NCI-H345 treated with DMSO at 0.1 percent for 48 hours (cell line): Measurements from ENCODE around the gene BIN1.
A peak's percentile ranks its signal among the peaks of the same experiment; 100 is the strongest.
"Not testable (repeated sequence)": the region's sequence is repeated elsewhere in the genome, so short reads cannot be mapped to it uniquely, and the experiment has no call there.

Source experiments
- DNase-seq: peaks from one replicate; lab custom pipeline; 2025; ENCODE audit not compliant: unreplicated experiment; lab: John Stamatoyannopoulos, UW

Gene BIN1

DNA sequence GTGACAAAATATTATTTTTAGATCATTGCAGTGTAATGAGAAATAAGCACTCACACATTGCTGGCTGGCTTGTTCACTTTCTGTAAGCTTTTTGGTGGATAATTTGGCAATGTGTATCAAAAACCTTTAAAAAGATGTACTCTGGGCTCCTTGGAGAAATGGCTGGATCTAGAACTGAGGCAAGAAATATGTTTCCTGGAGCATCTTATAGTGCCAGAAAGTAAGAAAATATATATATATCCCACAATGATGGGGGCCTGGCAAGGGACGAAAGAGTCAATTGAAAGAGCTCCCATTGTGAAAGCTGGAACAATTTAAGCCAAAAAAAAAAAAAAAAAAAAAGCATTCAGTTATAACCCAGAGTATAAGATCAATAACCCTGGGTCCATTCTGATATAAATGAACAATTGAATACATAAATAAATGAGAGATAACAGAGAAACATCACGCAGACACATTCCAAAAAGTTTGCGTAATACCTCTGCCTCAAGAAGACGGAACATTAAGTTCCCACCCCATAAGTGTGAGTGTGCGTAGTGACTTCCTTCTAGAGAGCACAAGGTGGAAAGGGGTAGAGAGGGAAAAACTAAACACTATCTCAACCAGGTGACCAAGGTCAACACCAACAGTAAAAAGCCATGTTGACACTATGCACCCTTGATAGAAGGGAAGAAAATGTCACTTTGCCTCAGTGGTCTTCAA is 77.5 kb downstream of the BIN1 start:
- no peak for DNase-seq

DNA sequence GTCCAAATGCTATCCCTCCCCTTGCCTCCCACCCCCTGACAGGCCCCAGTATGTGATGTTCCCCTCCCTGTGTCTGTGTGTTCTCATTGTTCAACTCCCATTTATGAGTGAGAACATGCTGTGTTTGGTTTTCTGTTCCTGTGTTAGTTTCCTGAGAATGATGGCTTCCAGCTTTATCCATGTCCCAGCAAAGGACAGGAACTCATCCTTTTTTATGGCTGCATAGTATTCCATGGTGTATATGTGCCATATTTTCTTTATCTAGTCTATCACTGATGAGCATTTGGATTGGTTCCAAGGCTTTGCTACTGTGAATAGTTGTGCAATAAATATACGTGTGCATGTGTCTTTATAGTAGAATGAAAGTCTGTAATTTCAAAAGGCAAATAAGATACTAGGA is 78.2 kb downstream of the BIN1 start:
- DNase-seq, result not testable (repeated sequence)

DNA sequence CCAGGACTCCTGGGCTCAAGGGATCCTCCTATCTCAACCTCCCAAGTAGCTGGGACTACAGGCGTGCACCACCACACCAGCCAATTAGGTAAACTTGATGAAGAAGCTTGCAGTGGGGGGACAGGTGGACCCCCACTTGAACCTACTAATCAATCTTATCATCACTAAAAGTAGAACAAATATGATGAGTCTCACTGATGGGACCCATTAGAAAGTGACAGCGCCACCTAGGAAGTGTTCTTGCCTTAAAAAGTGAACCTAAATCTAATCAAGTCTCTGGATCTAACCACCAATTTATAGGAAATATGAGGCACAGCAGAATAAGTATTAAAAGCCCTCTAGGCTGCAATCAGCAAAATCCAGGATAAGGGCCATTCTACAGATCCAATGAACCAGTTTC is 79.2 kb downstream of the BIN1 start:
- DNase-seq, result no peak

DNA sequence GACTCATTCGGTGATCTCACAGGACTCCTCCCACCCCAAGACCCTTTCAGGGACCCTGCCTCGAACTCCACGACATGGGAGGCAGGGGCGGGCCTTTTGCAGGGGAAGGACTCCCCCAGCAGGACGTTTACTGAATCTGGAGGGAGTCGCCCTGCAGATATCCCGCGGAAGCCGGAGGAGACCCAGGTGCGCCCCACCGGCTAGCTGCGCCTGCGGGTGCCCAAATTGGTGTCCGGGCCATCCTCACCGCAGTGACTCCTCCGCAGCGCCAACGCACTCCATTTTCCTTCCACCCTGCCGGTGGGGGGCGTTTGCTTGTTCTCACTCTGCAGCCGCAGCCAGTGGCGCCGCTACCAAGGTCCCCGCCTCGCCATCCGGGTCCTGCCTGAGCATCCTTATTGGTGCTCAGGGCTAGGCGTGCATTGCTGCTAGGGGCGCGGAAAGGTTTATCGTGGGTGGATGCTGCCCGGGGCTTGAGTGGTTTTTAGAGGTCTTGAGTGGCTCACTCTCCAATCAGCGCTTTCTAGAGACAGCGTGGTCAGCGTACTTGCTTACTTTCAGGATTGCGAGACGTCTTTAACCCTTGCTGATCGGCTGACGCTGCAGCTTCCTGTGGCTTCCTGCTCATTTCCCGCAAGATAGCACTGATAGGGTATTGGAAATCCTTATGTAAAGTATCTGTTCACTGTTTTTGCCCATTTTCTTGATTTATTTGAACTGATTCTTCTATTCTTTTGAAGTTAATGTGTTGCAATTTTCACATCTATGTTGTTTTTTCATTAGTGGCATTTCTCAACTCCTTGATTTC is 81.4 kb downstream of the BIN1 start:
- peak; percentile 52 for DNase-seq

DNA sequence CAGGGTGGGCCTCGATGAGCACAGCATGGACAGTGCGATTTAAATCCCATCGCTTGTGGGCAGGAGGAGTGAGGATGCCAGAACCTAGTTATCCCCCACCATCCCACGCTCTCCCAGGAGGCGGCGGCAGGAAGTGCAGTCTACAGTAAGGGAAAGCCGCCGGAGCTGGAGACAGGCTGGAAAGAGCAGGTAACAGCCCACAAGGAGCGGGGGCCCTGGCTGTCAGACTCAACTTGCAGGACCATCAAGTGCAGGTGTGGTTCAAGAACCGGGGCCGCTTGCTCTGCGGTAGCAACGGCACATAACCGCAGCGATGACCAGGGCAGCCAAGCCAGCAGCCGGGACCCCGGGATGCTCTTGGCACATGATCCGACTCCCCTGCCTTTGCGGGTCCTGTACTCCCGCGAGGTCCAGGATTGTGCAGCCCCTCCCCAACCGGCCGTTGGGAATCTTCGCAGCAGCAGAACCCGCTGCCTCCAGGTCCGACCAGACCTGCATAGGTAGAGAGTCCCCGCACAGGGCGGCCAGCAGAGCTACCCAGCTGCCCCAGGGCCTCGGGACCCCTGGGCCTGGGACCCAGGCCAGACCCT is 82.1 kb downstream of the BIN1 start:
- no peak for DNase-seq

DNA sequence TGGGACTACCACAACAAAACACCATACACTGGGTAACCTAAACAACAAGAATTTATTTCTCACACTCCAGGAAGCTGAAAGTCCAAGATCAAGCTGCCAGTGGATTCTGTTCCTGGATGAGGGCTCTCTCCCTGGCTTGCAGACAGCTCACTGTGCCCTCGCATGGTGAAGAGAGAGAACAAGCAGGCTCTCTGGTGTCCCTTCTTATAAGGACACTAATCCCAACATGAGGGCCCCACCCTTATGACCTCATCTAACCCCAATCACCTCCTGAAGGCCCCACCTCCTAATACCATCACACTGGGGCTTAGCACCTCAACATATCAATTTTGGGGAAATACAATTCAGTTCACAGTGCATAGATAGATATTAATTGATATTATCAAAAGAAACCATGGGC is 83.5 kb downstream of the BIN1 start:
- DNase-seq, result no peak

DNA sequence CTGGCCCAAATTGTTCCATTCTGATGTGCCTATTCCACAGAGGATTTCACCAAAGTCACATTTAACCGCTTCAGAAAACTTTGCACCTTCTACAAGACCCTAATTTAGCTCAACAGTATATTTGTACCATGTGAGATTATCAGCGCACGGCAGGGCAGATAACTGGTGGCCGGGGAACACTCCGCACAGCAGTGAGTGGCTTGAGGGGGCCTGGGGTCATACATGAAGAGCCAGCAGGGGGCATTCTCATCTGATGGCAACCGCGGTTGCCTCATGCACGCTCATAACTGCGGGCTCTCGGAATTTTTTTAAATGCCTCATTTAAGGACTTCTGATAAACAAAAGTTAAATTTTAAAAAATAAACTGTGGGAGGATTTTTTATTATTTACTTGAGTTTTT is 84.1 kb downstream of the BIN1 start:
- no peak for DNase-seq

DNA sequence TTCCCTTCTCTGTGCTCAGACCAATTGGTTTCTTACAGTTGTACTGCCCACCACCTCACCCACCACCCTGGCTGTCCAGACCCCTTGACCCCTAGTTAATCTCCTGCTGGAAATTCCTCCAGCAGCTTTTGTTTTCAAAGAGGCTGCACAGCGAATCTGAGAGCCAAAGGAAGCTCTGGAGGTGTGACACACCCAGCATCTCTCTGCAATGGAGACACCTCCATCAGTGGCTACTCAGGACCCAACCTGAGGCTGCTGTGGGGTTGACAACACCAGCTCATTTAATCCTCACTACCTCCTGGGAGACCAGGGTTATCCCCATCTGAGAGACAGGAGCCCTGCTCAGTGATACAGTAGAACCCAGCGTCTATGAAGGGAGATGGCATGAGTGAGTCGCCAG is 86.4 kb downstream of the BIN1 start:
- DNase-seq, result no peak

DNA sequence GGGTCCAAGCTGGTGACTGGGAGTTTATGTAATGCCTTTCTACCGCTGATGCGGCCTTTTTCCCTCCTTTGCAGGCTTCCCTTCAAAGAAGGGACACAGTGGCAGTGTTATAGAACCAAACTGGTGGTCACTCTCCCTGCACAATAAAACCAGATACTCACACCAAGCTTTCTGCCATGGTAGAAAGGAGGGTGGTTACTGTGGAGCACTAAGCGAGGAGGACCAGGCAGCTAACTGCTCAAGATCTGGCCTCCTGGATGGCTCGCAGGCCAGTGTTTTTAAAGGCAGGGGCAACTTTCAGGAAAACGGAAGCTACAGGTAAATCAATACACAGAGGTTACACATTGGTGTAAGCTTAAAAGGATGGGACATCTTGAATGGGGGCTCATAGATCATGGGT is 89.4 kb downstream of the BIN1 start:
- DNase-seq, result no peak

DNA sequence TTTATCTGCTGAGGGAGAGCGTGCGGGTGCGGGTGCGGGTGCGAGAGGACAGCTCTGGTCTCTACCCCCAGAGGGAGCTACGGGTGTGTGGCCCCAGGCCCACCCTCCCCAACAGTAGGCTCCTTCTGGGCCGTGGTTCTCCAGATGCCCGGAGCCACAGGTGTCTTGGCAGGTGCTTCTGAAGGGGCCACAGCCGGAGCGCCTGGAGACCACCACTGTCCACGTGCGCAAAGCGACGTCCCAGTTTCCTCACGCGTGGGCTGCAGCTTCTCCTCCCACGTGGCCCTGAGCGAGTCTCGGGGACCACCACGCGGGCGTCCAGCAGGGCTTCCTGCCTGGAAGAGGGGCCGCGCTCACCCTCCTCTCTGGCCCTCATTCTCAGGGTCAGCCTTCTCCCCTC is 90.6 kb downstream of the BIN1 start:
- no peak for DNase-seq

DNA sequence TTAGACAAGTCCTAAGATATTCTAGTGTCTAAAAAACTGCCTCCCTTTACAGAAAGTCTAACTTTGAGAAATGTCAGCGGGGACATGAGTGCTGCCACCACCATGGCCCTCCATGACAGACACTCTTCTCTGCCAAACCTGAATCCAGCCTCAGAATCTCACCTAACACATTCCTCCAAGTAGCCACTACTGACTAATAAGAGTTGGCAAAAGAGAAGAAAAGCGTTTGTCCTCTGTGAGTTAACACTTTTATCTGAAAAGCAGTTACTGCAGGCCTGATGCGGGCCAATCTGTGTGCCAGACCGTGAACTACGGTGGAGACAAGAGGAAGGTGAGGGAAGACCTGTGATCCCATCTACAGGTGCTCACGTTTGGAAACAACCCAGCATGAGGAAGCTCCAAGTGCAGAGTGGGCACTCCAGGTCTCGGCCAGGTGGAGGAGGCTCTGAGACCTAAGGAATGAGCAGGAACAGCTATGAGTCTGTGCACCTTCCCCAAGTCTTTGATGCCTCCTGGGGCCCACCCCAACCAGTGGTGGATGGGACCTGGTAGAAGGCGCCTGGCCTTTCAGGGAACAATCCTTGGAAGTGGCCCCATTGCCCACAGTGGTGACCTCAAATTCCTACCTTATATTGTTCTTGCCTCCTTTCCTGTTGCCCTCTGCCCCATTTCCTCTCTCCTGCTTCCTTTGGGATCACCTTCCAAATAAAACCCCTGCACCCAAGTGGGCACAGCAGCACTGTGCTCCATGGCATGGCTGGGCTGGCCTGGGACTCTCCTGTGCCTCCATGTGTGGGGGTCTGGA is 91.6 kb downstream of the BIN1 start:
- DNase-seq, result no peak

DNA sequence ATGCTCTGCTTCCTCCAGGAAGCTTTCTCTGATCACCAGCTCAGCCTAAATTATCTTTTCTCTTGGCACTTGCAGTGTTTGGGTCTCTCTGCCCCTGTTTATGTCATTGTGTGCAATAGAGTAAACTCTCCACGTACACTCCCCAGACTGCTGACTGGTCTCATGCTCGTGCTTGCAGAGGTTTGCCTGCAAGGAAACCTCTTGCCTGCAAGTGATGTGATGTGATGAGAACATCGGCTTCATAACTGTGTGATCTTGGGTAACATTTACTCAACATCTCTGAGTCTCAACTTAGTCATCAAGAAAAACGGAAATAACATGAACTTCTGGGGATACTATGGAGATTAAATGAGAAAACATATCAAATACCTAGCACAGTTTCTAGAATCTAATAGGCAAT is 92.3 kb downstream of the BIN1 start:
- DNase-seq, result no peak

DNA sequence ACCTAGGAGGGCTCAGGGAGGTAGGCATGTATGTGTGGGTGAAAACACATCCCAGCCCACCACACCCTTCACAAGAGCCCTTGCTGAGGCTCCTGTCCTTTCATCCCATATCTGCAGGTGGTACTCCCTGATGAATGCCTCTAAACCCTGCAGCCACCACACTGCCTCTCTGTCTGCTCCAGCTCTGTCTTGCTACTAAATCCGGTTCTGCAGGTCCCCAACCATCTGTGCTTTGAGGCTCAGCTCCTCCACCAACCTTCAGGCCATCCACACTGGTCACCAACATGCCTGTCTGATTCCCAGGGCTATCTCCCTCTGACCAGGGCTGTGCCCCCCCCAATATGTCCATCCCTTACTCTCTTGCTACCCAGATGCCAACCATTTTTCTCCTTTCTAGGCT is 92.7 kb downstream of the BIN1 start:
- no peak for DNase-seq

DNA sequence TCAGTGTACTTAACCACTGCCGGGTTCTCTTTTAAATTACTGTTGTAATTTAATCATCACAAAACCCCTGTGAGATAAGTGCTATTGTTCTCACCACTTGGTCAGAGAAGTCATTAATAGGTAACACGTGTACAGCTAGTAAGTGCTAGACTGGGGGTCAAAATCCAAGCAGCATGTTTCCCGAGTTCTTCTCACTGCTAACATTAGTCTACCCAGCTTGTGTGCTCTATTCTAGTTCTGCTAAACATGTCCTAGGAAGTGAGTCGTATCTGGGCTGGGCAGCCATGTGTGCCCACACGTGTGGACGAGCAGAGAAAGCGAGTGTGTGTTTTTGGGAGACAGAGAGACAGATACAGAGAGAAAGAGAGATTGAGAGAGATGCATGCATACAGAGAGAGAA is 94.1 kb downstream of the BIN1 start:
- DNase-seq, result no peak

DNA sequence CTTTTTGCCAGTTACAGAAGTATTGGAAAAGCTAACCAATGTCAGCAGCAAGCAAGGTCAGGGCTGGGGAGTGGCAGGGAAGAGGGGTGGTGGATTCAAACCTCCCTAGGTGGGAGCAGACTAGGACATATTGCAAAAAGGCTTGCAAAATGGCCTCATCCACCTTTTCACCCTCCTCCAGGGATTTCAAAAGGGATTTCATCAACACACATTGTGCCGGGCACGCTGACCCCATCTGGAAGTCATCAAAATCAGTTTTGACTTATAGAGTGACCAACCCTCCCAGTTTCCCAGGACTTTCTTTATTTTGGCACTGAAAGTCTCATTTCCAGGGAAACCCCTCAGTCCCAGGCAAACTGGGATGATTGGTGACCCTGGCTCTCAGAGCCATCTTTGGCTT is 94.7 kb downstream of the BIN1 start:
- no peak for DNase-seq

DNA sequence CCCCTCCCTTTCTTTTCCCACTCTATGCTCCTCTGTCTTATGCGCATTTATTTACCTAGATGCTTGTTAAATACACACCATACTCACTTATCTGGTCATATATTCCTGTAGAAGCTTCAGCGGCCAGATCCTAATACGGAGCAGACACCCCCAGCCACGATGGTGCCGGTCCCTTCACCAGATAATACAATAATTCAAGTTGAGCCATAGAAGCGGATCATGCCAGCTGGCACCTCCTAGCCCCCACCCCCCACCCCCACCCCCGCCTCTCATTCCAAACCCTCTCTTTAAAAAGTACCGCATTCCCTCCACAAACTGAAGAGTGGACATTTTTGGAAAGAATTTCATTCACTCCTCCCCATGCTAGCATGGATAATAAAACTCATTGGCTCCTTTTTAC is 95.2 kb downstream of the BIN1 start:
- no peak for DNase-seq

DNA sequence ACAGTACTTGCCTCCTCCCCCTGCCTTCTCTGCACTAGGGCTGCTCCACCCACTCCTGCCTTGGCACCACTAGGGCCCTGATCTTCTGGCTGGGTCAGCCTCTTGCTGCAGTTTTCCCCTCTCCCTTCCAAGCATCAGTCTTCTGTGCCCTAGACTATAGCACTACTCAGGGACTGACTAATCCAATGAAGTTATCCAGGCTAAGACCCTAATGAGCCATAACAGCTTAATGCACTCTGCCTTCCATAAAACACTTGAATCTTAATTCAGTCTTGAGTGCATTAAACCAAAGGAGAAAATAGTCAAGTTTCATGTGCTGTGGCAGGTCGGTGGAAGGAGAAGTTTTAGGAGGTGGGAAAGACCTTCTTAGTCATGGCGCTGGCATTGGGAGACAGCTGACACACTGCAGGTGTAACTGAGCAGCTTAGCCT is 95.7 kb downstream of the BIN1 start:
- no peak for DNase-seq

DNA sequence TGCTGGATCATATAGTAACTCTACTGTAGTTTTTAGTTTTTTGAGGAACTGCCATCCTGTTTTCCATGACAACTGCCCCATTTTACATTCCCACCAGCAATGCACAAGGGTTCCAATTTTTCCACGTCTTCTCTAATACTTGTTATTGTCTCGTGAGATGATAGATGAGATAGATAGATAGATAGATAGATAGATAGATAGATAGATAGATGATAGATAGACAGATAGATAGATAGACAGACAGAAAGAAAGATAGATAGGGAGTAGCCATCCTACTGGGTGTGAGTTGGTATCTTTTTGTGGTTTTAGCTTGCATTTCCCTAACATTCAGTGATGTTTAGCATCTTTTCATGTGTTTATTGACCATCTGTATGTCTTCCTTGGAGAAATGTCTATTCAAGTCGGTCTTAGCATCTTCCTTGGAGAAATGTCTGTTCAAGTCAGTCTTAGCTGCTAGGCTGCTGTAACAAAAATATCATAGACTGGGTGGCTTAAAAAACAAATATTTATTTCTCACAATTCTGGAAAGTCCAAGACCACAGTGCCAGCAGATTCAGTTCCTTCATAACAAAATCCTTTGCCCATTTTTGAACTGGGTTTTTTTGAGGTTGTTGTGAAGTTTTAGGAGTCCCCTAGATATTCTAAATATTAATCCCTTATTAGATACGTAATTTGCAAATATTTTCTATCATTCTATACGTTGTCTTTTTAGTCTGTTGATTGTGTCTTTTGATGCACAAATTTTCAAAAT is 98.5 kb downstream of the BIN1 start:
- DNase-seq, result no peak

DNA sequence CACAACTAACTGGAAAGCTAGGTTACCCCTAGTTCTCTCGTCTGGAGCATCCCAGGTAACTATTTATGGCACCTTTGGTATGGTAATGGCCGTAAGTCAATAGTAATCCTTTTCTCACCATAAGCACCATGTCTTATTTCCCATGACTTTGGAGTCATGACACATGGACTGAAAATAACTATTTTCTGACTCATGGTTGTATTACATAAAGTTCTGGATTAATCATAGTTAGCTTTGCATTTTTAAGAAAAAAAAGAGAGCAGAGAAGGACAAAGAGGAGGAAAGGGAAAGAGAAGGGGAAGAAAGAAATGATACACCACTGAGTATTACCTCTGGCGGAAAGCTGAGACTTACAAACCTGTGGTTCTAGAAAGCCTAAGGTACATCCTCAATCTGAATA is 99.3 kb downstream of the BIN1 start:
- no peak for DNase-seq

DNA sequence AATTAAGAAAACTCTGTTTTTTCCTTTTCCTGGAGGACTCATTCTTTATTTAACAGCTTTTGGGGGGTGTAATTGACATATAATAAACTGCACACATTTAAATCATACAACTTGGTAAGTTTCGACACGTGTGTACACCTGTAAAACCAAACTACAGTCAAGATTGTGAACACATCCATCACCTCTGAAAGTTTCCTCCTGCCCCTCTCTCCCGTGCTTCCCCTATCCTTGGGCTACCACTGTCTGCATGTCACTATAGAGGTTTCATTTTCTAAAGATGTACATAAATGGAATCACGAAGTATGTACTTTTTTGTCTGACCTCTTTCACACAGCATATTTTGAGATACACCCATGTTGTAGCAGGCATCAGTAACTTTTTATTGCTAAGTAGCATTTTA is 100.0 kb downstream of the BIN1 start:
- no peak for DNase-seq
